Activated effector memory CD4-positive, alpha-beta T cell treated with Interleukin-2 at 50 U/mL for 16 hours (primary cell): ENCODE measurements around the gene CCL21.

Source experiments
- DNase-seq: peaks from one replicate; pipeline ENCODE4 v3.0.0-alpha.2; 2020

CCL21 gene

DNA sequence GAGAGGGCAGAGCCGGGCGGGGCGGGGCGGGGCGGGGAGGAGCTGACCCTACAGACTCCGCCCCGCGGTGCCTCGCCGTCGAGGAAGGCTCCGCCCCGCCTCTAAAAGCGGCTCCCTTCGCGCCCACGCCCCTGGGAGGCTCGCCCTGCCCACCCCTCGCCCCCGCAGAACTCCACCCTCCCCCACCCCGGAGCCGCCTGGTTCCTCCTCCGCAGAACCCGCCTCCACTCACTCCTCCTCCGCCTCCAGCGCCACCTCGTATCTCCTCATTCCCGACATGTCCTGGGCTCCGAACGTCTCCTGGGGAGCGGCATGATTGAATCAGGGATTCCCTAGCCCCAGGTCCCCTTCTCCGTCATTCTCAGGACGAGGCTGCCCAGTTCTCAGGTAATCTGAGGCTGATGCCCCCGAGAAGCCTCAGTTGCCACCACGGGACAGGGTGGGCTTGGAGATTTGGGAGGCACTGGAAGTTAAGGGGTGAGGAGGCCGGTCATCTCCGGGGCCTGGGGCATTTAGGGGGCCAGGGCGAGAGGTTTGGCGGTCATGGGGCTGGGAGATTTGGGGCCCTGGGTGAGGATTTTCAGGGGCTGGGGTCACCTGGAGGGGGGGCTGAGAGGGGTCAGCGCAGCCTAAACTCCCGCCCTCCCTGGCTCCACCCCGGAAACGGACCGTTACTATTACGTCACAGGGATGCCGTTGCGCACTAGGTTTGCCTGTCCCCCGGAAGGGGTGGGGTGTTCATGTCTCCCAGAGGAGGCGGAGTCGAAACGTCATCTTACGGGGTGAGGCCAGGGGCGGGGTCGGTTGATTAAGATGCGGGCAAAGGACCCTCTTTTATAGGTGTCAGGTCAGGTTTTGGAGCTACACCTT, 44.3 kb downstream of the CCL21 start:
- DNase-seq: peak; percentile 81

DNA sequence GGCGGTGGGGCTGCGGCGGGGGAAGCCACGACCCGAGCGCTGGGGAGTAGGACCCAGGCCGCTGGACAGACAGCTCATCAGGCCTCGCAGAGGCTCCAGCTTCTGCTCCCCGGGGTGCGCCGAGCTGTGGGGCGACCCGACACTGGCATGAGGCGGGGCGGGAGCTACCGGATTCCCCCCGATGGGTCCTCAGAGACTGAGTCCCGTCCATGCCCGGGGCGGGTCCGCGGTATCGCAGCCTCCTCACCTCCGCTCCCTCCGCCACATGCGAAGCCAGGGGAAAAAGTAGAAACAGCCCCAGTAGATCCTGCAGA, 44.9 kb downstream of the CCL21 start:
- no peak for DNase-seq

- peak; percentile 49 for DNase-seq
Observed at GRCh38 chr9:34664281-34665066, 45.5 kb downstream of the CCL21 start.

DNA sequence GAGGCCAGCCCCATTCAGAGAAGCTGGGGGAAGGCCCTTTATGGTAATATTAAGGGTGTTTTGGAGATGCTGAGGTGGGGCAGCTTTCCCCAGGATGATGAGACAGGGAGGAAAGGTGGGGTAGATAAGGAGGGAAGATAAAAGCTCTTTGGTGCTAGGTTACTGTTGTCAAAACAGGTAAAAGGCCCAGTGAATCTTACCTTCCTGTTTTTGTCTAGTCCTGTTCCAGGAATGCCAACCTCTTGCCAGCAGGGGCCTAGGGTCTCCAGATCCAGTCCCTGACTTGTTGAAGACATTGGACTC, 46.7 kb downstream of the CCL21 start:
- peak; percentile 19 for DNase-seq

- no peak for DNase-seq
Observed at GRCh38 chr9:34662526-34663302, 47.2 kb downstream of the CCL21 start, which contains the start of gene CCL27. Gene CCL27 (minus strand): TSS chr9:34662657. CDS start chr9:34662633, 24 bp downstream.

- DNase-seq: no peak
Observed at GRCh38 chr9:34659592-34660253, 50.2 kb downstream of the CCL21 start.
